Jurkat, Clone E6-1 (cell line): ENCODE measurements around the gene TXNRD1.
"Not testable (repeated sequence)": the region's sequence is repeated elsewhere in the genome, so short reads cannot be mapped to it uniquely, and the experiment has no call there.

ENCODE experiments used
- DNase-seq: peaks from one replicate; pipeline ENCODE4 v3.0.0-alpha.2; 2011; ENCODE audit warnings: low read depth, low spot score
- H3K4me3 ChIP-seq: 2 replicates; pipeline ENCODE4 v1.5.1; 2011; ENCODE audit warnings: mild to moderate bottlenecking, low read length, control low read depth, moderate library complexity

Gene TXNRD1

DNA sequence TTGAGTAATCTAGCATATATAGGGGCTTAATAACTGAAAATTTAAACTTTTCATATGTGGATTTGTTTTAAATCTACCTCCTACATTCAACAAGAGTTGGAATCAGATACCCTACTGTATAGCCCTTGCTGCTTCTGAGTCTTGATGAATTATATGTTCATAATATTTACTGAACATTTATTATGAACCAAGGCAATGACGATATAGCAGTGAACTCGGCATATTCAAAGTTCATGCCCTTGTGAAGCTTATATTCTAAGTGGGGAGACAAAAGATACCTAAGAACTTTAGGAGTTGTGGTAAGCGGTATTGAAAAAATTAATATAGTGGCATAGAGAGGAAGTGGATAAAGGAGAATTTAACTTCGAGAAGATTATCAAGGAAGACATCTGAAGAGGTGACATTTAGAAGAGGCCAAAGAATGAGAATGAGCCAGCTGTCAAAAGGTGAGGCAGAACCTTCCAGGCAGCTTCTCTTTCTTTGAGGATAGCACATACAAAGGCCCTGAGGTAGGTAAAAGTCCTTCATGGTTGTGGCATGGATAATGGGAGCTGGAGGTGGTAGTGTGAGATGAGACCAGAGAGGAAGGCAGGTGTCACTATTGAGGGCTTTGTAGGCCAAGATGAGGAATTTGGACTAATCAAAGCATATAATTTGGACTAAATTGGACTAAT is 98.1 kb downstream of the TXNRD1 start:
- no peak for DNase-seq
- no peak overlapping the region for H3K4me3 ChIP-seq

DNA sequence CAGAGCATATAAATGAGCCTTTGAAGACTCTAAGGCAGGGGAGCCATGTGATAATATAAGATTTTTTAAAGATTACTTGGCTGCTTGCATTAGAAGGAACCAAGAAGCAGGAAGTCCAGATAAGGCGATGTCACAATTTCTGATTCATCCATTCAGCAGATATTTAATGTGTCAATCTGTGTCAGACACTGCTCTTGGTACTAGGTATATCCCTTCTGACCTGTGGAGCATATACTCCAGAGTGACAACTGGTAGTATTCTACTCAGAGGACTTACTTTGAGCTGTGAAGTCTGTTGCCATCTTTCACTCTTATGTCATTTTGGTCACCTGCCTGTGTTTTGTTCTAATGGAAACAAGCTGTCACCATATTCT is 98.6 kb downstream of the TXNRD1 start:
- DNase-seq = no peak
- H3K4me3 ChIP-seq = no peak overlapping the region

GRCh38 chr12:104315326-104316224 is 100.0 kb downstream of the TXNRD1 start:
- H3K4me3 ChIP-seq = no peak overlapping the region
- no peak for DNase-seq

DNA sequence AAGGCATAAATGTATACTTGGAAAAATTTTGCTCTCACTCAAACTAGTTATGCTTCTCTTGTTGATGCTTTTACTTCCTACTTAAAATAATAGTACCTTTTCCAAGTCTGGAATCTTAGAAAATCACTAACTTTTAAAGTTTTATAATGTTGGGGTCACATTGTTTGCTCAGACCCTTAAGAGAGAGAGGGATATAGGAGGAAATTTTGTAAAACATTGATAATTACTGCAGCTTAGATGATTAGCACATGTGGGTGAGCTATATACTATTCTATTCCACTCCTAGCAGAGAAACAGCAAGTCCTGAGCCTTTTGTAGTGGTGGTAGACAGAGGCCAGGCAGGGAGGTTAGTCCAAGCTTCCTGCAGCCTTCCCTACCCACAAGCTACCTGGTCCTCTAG is 101.4 kb downstream of the TXNRD1 start:
- no peak for DNase-seq
- no peak overlapping the region for H3K4me3 ChIP-seq

GRCh38 chr12:104317538-104318210 is 102.1 kb downstream of the TXNRD1 start:
- H3K4me3 ChIP-seq = no peak overlapping the region
- no peak for DNase-seq

GRCh38 chr12:104319028-104319427 is 103.4 kb downstream of the TXNRD1 start:
- DNase-seq = no peak
- H3K4me3 ChIP-seq = no peak overlapping the region

GRCh38 chr12:104319918-104320626 is 104.5 kb downstream of the TXNRD1 start:
- DNase-seq = no peak
- H3K4me3 ChIP-seq = no peak overlapping the region

GRCh38 chr12:104320627-104321024 is 105.0 kb downstream of the TXNRD1 start:
- no peak overlapping the region for H3K4me3 ChIP-seq
- no peak for DNase-seq

DNA sequence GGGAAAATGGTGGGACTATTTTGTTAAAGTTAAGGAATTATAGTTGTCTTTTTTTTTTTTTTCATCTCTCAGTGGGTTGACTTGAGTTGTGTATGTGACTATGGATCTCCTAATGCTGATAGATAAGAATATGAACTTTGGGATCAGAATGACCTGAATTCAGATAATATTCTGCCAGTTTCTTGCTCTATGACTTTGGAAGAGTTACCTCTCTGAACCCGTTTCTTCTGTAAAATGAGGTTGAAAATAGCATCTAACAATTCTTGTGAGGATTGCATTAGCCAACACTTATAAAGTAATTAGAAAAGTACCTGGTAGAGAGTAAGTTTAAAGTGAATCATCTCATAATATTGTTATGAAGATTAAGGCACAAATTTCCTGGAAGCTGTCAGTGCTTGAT is 106.4 kb downstream of the TXNRD1 start:
- no peak for DNase-seq
- H3K4me3 ChIP-seq = no peak overlapping the region

DNA sequence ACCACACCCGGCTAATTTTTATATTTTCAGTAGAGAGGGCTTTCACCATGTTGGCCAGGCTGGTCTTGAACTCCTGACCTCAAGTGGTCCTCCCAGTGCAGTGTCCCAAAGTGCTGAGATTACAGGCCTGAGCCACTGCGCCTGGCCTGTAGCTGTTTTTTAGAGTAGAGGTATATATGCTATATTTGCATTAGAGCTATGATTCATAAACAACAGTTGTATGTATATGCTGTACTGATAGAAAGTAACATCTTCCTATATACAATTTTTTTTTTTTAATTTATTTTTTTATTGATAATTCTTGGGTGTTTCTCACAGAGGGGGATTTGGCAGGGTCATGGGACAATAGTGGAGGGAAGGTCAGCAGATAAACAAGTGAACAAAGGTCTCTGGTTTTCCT is 107.0 kb downstream of the TXNRD1 start:
- not testable (repeated sequence) for H3K4me3 ChIP-seq, DNase-seq

DNA sequence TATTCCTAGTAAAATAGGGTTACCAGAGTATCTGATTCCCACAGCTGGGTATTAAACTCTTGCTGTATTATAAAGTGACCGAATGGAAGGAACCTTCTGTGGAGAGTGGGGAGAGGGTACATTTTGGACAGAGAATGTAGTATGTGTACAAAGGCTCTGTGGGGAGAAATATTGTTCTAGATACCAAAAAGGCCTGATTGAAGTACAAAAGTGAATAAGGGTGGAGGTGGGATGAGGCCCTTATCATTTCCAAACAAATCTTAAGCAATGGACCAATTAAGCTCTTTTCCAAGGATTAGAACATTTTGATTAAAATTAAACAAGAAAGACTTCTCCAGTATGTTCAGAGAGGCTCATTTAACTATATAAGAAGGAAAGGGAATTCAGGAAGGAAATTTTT is 108.3 kb downstream of the TXNRD1 start:
- DNase-seq = no peak
- no peak overlapping the region for H3K4me3 ChIP-seq

GRCh38 chr12:104328278-104328677 is 112.7 kb downstream of the TXNRD1 start:
- DNase-seq, H3K4me3 ChIP-seq: not testable (repeated sequence)

DNA sequence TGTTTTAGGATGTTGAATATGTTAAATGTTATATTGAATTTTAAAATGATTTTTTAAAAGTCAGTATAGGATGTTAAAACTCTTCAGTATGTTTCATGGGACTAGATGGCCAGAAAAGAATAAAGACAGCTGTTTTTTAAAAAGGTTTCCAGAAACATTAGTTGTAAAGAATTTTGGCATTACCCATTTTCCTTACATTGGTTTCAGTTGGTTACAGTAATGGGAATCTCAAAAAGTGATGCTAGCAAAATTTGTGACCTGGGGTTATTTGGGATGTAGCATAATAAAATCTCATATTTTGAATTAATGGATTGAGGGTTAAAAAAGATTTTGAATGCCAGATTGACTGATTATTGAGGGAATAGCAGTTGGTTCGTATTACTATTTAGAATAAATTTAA is 113.2 kb downstream of the TXNRD1 start:
- DNase-seq = no peak
- no peak overlapping the region for H3K4me3 ChIP-seq

GRCh38 chr12:104329707-104330532 is 114.3 kb downstream of the TXNRD1 start:
- no peak for DNase-seq
- H3K4me3 ChIP-seq = no peak overlapping the region

GRCh38 chr12:104331376-104331775 is 115.8 kb downstream of the TXNRD1 start:
- no peak for DNase-seq
- H3K4me3 ChIP-seq = no peak overlapping the region

DNA sequence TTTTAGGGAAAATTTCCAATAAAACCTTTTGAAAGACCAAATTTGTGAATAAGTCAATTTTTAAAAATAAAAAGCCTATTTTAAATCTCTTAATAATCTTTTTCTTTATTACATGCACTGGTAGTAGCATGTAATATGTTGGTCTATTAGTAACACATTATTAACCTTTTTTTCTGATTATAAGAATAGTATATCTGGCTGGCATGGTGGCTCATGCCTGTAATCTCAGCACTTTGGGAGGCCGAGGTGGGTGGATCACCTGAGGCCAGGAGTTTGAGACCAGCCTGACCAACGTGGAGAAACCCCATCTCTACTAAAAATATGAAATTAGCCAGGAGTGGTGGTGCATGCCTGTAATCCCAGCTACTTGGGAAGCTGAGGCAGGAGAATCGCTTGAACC is 116.7 kb downstream of the TXNRD1 start:
- H3K4me3 ChIP-seq, DNase-seq: not testable (repeated sequence)

GRCh38 chr12:104333692-104334255 is 118.2 kb downstream of the TXNRD1 start:
- H3K4me3 ChIP-seq = no peak overlapping the region
- DNase-seq = no peak

GRCh38 chr12:104334581-104334980 is 119.0 kb downstream of the TXNRD1 start:
- H3K4me3 ChIP-seq = no peak overlapping the region
- DNase-seq = no peak
